GM12874 (cell line): ENCODE results near the gene SDR39U1.

Experiments used
- CTCF ChIP-seq: IDR thresholded peaks from 2 replicates; pipeline ENCODE4 v1.5.1; 2011; ENCODE audit warnings: low read depth, mild to moderate bottlenecking, control low read depth, low read length, moderate library complexity; ENCODE audit not compliant: insufficient read depth

The SDR39U1 gene

DNA sequence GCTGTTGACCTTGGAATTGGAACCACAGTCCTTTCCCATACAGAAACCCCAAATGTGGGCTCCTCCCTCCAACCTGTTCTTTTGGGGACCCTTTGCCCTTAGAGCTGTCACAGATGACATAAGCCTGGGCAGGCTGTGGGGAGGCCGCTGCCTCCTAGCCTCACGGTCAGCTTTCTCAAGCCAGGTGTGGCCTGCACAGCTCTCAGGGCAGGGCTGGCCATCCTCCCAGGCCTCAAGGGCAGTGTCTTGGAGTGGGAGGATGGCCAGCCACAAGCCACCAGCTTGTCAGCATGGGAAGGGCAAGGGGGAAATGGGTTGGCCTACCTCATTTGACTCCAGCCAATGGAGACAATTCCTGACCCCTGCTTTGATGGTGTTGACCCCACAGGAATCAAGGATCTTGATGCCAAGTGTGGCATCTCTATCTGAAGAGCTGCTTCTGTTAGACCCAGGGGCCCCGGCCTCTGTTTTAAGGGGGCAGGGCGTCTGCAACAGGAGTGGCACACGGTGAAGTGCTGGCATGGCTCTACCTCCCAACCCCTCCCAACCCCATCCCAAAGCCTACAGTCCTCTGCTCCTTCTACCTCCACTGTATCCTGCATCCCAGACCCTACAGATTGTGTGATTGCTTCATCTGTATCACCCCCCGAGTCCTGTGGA is 24.6 kb downstream of the SDR39U1 start:
- no peak for TF ChIP-seq CTCF

DNA sequence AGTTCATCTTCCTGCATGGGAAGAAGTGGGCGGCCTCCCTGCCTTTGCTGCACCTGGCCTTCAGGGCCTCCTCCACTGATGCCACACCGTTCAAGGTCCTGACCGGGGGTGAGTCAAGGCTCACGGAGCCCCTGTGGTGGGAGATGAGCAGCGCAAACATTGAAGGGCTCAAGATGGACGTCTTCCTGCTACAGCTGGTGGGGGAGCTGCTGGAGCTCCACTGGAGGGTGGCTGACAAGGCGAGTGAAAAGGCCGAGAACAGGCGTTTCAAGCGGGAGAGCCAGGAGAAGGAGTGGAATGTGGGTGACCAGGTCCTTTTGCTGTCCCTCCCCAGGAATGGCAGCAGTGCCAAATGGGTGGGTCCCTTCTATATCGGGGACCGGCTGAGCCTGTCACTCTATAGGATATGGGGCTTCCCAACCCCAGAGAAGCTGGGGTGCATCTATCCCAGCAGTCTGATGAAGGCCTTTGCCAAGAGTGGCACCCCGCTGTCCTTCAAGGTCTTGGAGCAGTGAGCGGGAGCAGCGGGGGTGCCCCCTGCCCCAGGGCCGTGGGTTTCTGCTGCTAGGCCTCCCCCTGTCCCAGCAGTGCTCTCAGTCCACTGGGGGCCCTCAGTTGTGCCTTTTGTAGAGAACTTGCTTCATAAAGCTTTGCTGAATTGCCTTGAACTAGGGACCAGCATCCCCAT is 25.5 kb downstream of the SDR39U1 start:
- no peak for TF ChIP-seq CTCF

GRCh38 chr14:24416254-24416931 is 26.2 kb downstream of the SDR39U1 start:
- no peak for TF ChIP-seq CTCF

DNA sequence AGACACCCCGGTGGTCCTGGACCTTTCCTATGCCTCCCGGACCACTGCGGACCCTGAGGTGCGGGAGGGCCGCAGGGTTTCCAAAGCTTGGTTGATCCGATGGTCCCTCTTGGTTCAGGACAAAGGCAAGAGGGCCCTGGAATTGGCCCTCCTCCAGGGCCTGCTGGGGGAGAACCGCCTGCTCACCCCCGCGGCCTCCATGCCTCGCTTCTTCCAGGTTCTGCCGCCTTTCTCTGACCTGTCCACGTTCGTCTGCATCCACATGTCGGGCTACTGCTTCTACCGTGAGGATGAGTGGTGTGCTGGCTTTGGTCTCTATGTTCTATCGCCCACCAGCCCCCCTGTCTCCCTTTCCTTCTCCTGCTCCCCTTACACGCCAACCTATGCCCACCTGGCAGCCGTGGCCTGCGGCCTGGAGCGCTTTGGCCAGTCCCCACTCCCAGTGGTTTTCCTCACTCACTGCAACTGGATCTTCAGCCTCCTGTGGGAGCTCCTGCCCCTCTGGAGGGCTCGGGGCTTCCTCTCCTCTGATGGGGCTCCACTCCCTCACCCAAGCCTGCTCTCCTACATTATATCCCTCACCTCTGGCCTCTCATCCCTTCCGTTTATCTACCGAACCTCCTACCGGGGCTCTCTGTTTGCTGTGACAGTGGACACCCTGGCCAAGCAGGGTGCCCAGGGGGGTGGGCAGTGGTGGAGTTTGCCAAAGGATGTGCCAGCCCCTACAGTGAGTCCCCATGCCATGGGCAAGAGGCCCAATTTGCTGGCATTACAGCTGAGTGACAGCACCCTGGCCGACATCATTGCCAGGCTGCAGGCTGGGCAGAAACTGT is 26.9 kb downstream of the SDR39U1 start:
- TF ChIP-seq CTCF = no peak

GRCh38 chr14:24414732-24415420 is 27.7 kb downstream of the SDR39U1 start:
- TF ChIP-seq CTCF = no peak

DNA sequence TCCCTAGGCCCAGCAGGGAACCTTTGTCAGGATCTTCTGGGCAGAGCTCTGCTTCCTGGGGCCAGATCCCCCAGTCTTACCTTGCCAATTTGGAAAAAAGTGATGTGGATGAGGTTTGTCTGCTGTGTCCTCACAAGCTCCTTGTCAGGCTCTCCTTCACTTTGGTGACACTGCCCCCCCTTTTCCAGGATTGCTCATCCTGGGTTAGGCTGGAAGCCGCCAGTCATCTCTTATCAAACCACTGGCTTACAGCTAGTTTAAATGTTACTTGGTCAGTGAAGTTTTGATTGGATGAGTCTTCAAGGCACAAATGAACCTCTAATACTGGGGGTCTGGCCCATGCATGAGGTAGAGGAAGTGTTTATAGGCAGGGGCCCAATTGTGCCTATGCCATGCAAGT is 28.5 kb downstream of the SDR39U1 start:
- TF ChIP-seq CTCF = no peak
